WTC11 (cell line): ENCODE data around the gene ZMIZ1. TPM values are rescaled to one million over a fixed set of nuclear protein-coding genes. Genes with fewer than 3 reads are reported as not detected.

Experiments
- ATAC-seq: fragments of 200-7000 bp; cut with Tn5 transposase; 2 replicates; pipeline ENCODE4 v1.10.0; 2021; ENCODE audit warnings: mild to moderate bottlenecking, moderate library complexity
- CTCF ChIA-PET: fragments of 300-600 bp; sonication (Branson Sonifier 250); formaldehyde crosslinking; loops from one replicate; lab custom pipeline; 2021; ENCODE audit warnings: antibody characterized with exemption; lab: Charles Lee
- POLR2A ChIA-PET: fragments of 350-600 bp; sonication (Branson Sonifier 250); formaldehyde crosslinking; loops from one replicate; lab custom pipeline; 2021; ENCODE audit warnings: antibody characterized with exemption; lab: Charles Lee
- DNase-seq: peaks from one replicate; pipeline ENCODE4 v3.0.0; 2021; ENCODE audit warnings: low spot score
- H3K27ac Mint-ChIP-seq: 2 replicates; pipeline ENCODE4 v1.8.0; 2021; ENCODE audit warnings: mixed read lengths
- H3K27me3 Mint-ChIP-seq: 2 replicates; pipeline ENCODE4 v1.8.0; 2021; ENCODE audit warnings: low read depth, mild to moderate bottlenecking, moderate library complexity, mixed read lengths
- H3K36me3 Mint-ChIP-seq: 2 replicates; pipeline ENCODE4 v1.8.0; 2021; ENCODE audit warnings: mixed read lengths
- H3K4me1 Mint-ChIP-seq: 2 replicates; pipeline ENCODE4 v1.8.0; 2022; ENCODE audit warnings: mixed read lengths
- H3K4me3 Mint-ChIP-seq: 2 replicates; pipeline ENCODE4 v1.8.0; 2021; ENCODE audit warnings: mild to moderate bottlenecking, moderate library complexity, mixed read lengths
- H3K9me3 Mint-ChIP-seq: 2 replicates; pipeline ENCODE4 v1.8.0; 2021; ENCODE audit warnings: mixed read lengths
- AR ChIP-seq: fragments of 250-450 bp; sonication (Bioruptor Pico); IDR thresholded peaks from 2 replicates; pipeline ENCODE4 v1.9.0; 2021; ENCODE audit warnings: mild to moderate bottlenecking
- ESRRA ChIP-seq: sonication (generic); formaldehyde crosslinking; IDR thresholded peaks from 2 replicates; pipeline ENCODE4 v1.8.1; 2022; ENCODE audit warnings: mild to moderate bottlenecking, missing genetic modification reagents, borderline replicate concordance
- FOXJ3 ChIP-seq: sonication (generic); formaldehyde crosslinking; IDR thresholded peaks from 2 replicates; pipeline ENCODE4 v1.9.0; 2021; ENCODE audit warnings: missing genetic modification reagents, mild to moderate bottlenecking, borderline replicate concordance
- GABPB1 ChIP-seq: sonication (generic); formaldehyde crosslinking; IDR thresholded peaks from 2 replicates; pipeline ENCODE4 v1.8.1; 2023; ENCODE audit warnings: mild to moderate bottlenecking, missing genetic modification reagents
- GRHL2 ChIP-seq: fragments of 250-450 bp; sonication (Bioruptor Pico); IDR thresholded peaks from 2 replicates; pipeline ENCODE4 v1.8.0; 2022; ENCODE audit warnings: mild to moderate bottlenecking, moderate library complexity; ENCODE audit not compliant: insufficient replicate concordance, severe bottlenecking
- GTF2I ChIP-seq: fragments of 250-450 bp; sonication (Bioruptor Pico); conservative IDR thresholded peaks from 2 replicates; pipeline ENCODE4 v1.4.0; 2021; ENCODE audit warnings: mild to moderate bottlenecking
- HMGA2 ChIP-seq: fragments of 250-450 bp; sonication (Bioruptor Pico); IDR thresholded peaks from 2 replicates; pipeline ENCODE4 v1.4.0; 2021; ENCODE audit warnings: mild to moderate bottlenecking, moderate library complexity
- JUN ChIP-seq: sonication (generic); formaldehyde crosslinking; IDR thresholded peaks from 2 replicates; pipeline ENCODE4 v1.8.0; 2023; ENCODE audit warnings: mild to moderate bottlenecking, missing genetic modification reagents
- NFYB ChIP-seq: sonication (generic); formaldehyde crosslinking; conservative IDR thresholded peaks from 2 replicates; pipeline ENCODE4 v1.8.0; 2022; ENCODE audit warnings: low read depth, missing genetic modification reagents
- PRRX2 ChIP-seq: fragments of 250-450 bp; sonication (Bioruptor Pico); IDR thresholded peaks from 2 replicates; pipeline ENCODE4 v1.8.0; 2021; ENCODE audit warnings: mild to moderate bottlenecking
- SOX15 ChIP-seq: fragments of 250-450 bp; sonication (Bioruptor Pico); IDR thresholded peaks from 2 replicates; pipeline ENCODE4 v1.9.0; 2021; ENCODE audit warnings: mild to moderate bottlenecking
- TCF7 ChIP-seq: sonication (generic); formaldehyde crosslinking; IDR thresholded peaks from 2 replicates; pipeline ENCODE4 v1.8.0; 2022; ENCODE audit warnings: mild to moderate bottlenecking, low read depth, missing genetic modification reagents, moderate library complexity
- USF2 ChIP-seq: sonication (generic); formaldehyde crosslinking; IDR thresholded peaks from 2 replicates; pipeline ENCODE4 v1.8.1; 2023; ENCODE audit warnings: mild to moderate bottlenecking, missing genetic modification reagents, moderate library complexity
- ZNF138 ChIP-seq: sonication (generic); formaldehyde crosslinking; conservative IDR thresholded peaks from 2 replicates; pipeline ENCODE4 v1.8.1; 2022; ENCODE audit warnings: mild to moderate bottlenecking, moderate library complexity, missing genetic modification reagents
- ZNF263 ChIP-seq: sonication (generic); formaldehyde crosslinking; IDR thresholded peaks from 2 replicates; pipeline ENCODE4 v1.8.1; 2022; ENCODE audit warnings: low read depth, mild to moderate bottlenecking, moderate library complexity, missing genetic modification reagents
- ZNF317 ChIP-seq: sonication (generic); formaldehyde crosslinking; IDR thresholded peaks from 2 replicates; pipeline ENCODE4 v1.8.1; 2023; ENCODE audit warnings: low read depth, mild to moderate bottlenecking, moderate library complexity, missing genetic modification reagents, borderline replicate concordance
- ZNF396 ChIP-seq: fragments of 250-450 bp; sonication (Bioruptor Pico); IDR thresholded peaks from 2 replicates; pipeline ENCODE4 v1.8.0; 2021; ENCODE audit warnings: mild to moderate bottlenecking, moderate library complexity, borderline replicate concordance
- ZNF416 ChIP-seq: fragments of 250-450 bp; sonication (Bioruptor Pico); IDR thresholded peaks from 2 replicates; pipeline ENCODE4 v1.9.0; 2021; ENCODE audit warnings: mild to moderate bottlenecking, inconsistent platforms
- ZNF671 ChIP-seq: fragments of 250-450 bp; sonication (Bioruptor Pico); IDR thresholded peaks from 2 replicates; pipeline ENCODE4 v1.8.0; 2021; ENCODE audit warnings: mild to moderate bottlenecking
- ZSCAN18 ChIP-seq: fragments of 250-450 bp; sonication (Bioruptor Pico); IDR thresholded peaks from 2 replicates; pipeline ENCODE4 v2.1.2; 2022; ENCODE audit warnings: mild to moderate bottlenecking, moderate library complexity
- total RNA-seq: library from RNA; stranded (reverse); gene quantifications from 3 replicates; pipeline ENCODE4 v1.2.3, GENCODE V29; 2021
- TF ChIP-seq, protein P1 (sequence below): fragments of 250-450 bp; sonication (Bioruptor Pico); IDR thresholded peaks from 2 replicates; pipeline ENCODE4 v1.9.0; 2021; ENCODE audit warnings: moderate library complexity, mild to moderate bottlenecking, inconsistent platforms, borderline replicate concordance
- TF ChIP-seq, protein P2 (sequence below): sonication (generic); formaldehyde crosslinking; IDR thresholded peaks from 2 replicates; pipeline ENCODE4 v1.8.1; 2022; ENCODE audit warnings: low read depth, mild to moderate bottlenecking, moderate library complexity, missing genetic modification reagents, borderline replicate concordance

Gene ZMIZ1
- total RNA-seq, 1 experiment from 2014 or later, result 44.4 TPM

- Mint-ChIP-seq H3K27me3 (no peaks in the 10 kb centered on the region), H3K4me3 (no peak overlapping the region), H3K27ac (no peak overlapping the region), H3K36me3 (peaks cover 10% of the 10 kb centered on the region), H3K9me3 (no peaks in the 10 kb centered on the region), H3K4me1 (no peaks in the 10 kb centered on the region)
- ATAC-seq (no peak), DNase-seq (no peak)
- ChIA-PET CTCF (interaction anchor here (0.6 to 3.3 kb wide), 3 partner anchors 12 to 271 kb away, joined by 3 to 12 read pairs (median 4); no protein-coding TSS in a partner anchor), POLR2A (no interaction called here)
- TF ChIP-seq GABPB1 (CRISPR knock-in tag) (no peak), ZNF138 (no peak), HMGA2 (CRISPR knock-in tag) (no peak), USF2 (CRISPR knock-in tag) (no peak), GTF2I (CRISPR knock-in tag) (no peak), TCF7 (no peak), ESRRA (no peak)
These were observed 137.7 kb downstream of the ZMIZ1 start for GRCh38 chr10:79206300-79207095.

DNA sequence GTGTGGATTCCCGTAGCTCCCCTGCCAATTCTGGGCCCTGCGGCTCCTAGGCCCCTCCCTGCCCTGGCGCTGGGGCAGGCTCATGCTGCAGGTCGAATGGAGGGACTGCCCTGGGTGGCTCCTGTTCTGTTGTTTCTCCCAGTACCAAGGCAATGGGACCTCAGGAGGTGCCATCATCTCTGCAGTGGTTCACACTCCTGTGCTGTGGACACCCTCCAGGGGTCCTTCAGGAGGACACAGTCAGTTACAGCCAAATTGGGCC is 138.3 kb downstream of the ZMIZ1 start:
- Mint-ChIP-seq H3K36me3 (peaks cover 10% of the 10 kb centered on the region), H3K9me3 (no peaks in the 10 kb centered on the region), H3K27ac (no peak overlapping the region), H3K27me3 (no peaks in the 10 kb centered on the region), H3K4me3 (no peak overlapping the region), H3K4me1 (no peaks in the 10 kb centered on the region)
- TF ChIP-seq ZNF396 (no peak), SOX15 (CRISPR knock-in tag) (no peak), AR (CRISPR knock-in tag) (no peak), JUN (CRISPR knock-in tag) (no peak), ZNF317 (CRISPR knock-in tag) (no peak), NFYB (CRISPR knock-in tag) (no peak), PRRX2 (CRISPR knock-in tag) (no peak), ZNF671 (CRISPR knock-in tag) (no peak), ZNF263 (CRISPR knock-in tag) (no peak), GRHL2 (CRISPR knock-in tag) (no peak), ZSCAN18 (CRISPR knock-in tag) (no peak), FOXJ3 (no peak), ZNF138 (no peak), TCF7 (no peak), ZNF416 (CRISPR knock-in tag) (no peak)
- TF ChIP-seq, protein P1, sequence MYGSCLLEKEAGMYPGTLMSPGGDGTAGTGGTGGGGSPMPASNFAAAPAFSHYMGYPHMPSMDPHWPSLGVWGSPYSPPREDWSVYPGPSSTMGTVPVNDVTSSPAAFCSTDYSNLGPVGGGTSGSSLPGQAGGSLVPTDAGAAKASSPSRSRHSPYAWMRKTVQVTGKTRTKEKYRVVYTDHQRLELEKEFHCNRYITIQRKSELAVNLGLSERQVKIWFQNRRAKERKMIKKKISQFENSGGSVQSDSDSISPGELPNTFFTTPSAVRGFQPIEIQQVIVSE, result no peak
- TF ChIP-seq, protein P2, sequence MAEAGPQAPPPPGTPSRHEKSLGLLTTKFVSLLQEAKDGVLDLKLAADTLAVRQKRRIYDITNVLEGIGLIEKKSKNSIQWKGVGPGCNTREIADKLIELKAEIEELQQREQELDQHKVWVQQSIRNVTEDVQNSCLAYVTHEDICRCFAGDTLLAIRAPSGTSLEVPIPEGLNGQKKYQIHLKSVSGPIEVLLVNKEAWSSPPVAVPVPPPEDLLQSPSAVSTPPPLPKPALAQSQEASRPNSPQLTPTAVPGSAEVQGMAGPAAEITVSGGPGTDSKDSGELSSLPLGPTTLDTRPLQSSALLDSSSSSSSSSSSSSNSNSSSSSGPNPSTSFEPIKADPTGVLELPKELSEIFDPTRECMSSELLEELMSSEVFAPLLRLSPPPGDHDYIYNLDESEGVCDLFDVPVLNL (CRISPR knock-in tag), result no peak
- POLR2A ChIA-PET, result no interaction called here
- CTCF ChIA-PET, result interaction anchor here (3.3 kb wide), 1 partner anchor 12 kb away, joined by 12 read pairs; no protein-coding TSS in a partner anchor
- no peak for ATAC-seq
- DNase-seq, result no peak
